ENCODE data around the gene MUC3A. TPM values are rescaled to one million over a fixed set of nuclear protein-coding genes. Genes with fewer than 3 reads are reported as not detected.
A peak's percentile ranks its signal among the peaks of the same experiment; 100 is the strongest.

Gene MUC3A
- total RNA-seq, 2 donors from 2014 or later: 28.8 to 46.0 TPM

- peak; percentile 85 for DNase-seq (ENCODE audit: low spot score)
- WGBS: 3% methylated on average over 56 of the region's 58 CpGs
- Histone ChIP-seq H3K27ac (peak overlapping the region in 1 of 2 donors; percentile 36), H3K4me3 (peak overlapping the region; percentile 23 to 35), H3K4me1 (replicated peaks) (peaks cover 9% of the 10 kb centered on the region), H3K9me3 (no peaks in the 10 kb centered on the region), H3K36me3 (no peaks in the 10 kb centered on the region), H3K27me3 (replicated peaks; ENCODE audit: insufficient read depth) (peaks cover 25% of the 10 kb centered on the region)
- intact Hi-C loops (cut with DNase I): loop anchor here (5.0 kb wide), 1 partner anchor 91 kb away; no protein-coding TSS in a partner anchor
- peak; percentile 83 to 97 (median 89) for TF ChIP-seq CTCF (IDR thresholded peaks at IDR 0.05)
- TF ChIP-seq POLR2AphosphoS5 (IDR thresholded peaks at IDR 0.05): peak; percentile 30
- peak; percentile 59 for TF ChIP-seq POLR2A (IDR thresholded peaks at IDR 0.05)
Measured at GRCh38 chr7:100965723-100966541, 16.6 kb downstream of the MUC3A start.

GRCh38 chr7:100966542-100967291 is 17.4 kb downstream of the MUC3A start:
- DNase-seq (ENCODE audit: low spot score): no peak
- intact Hi-C loops (cut with DNase I): loop anchor here (5.0 kb wide), 1 partner anchor 91 kb away; no protein-coding TSS in a partner anchor
- no peaks in the 10 kb centered on the region for H3K9me3 ChIP-seq
- H3K4me3 ChIP-seq: peak overlapping the region; percentile 23 to 35
- TF ChIP-seq POLR2AphosphoS5 (IDR thresholded peaks at IDR 0.05): no peak
- TF ChIP-seq POLR2A (IDR thresholded peaks at IDR 0.05): peak; percentile 1
- H3K27me3 ChIP-seq (replicated peaks; ENCODE audit: insufficient read depth): peaks cover 25% of the 10 kb centered on the region
- H3K36me3 ChIP-seq: no peaks in the 10 kb centered on the region
- H3K27ac ChIP-seq: peak overlapping the region; percentile 8 to 36
- H3K4me1 ChIP-seq (replicated peaks): peaks cover 9% of the 10 kb centered on the region
- 10% methylated on average over 40 of the region's 40 CpGs for whole genome bisulfite sequencing

- no peaks in the 10 kb centered on the region for H3K9me3 ChIP-seq
- H3K4me3 ChIP-seq: peak overlapping the region; percentile 23 to 35
- DNase-seq (ENCODE audit: low spot score): no peak
- peaks cover 9% of the 10 kb centered on the region for H3K4me1 ChIP-seq (replicated peaks)
- no peaks in the 10 kb centered on the region for H3K36me3 ChIP-seq
- TF ChIP-seq POLR2A (IDR thresholded peaks at IDR 0.05) (no peak), CTCF (IDR thresholded peaks at IDR 0.05) (no peak), POLR2AphosphoS5 (IDR thresholded peaks at IDR 0.05) (no peak)
- WGBS: 45% methylated on average over 13 of the region's 13 CpGs
- H3K27me3 ChIP-seq (replicated peaks; ENCODE audit: insufficient read depth): peaks cover 25% of the 10 kb centered on the region
- peak overlapping the region in 1 of 2 donors; percentile 36 for H3K27ac ChIP-seq
- intact Hi-C loops (cut with DNase I): loop anchor here (5.0 kb wide), 1 partner anchor 90 kb away; no protein-coding TSS in a partner anchor
Measured at GRCh38 chr7:100967292-100967863, 18.0 kb downstream of the MUC3A start.

GRCh38 chr7:100968031-100968430 is 18.7 kb downstream of the MUC3A start:
- DNase-seq (ENCODE audit: low spot score): peak; percentile 51
- peaks cover 25% of the 10 kb centered on the region for H3K27me3 ChIP-seq (replicated peaks; ENCODE audit: insufficient read depth)
- TF ChIP-seq POLR2A (IDR thresholded peaks at IDR 0.05) (no peak), CTCF (IDR thresholded peaks at IDR 0.05) (no peak)
- H3K27ac ChIP-seq: no peak overlapping the region
- no peak overlapping the region for H3K4me3 ChIP-seq
- no peaks in the 10 kb centered on the region for H3K36me3 ChIP-seq
- intact Hi-C loops (cut with DNase I): loop anchor here (5.0 kb wide), 1 partner anchor 89 kb away; no protein-coding TSS in a partner anchor
- H3K4me1 ChIP-seq (replicated peaks): peaks cover 9% of the 10 kb centered on the region
- 7% methylated on average over 6 of the region's 6 CpGs for WGBS
- H3K9me3 ChIP-seq: no peaks in the 10 kb centered on the region

- Histone ChIP-seq H3K27me3 (replicated peaks; ENCODE audit: insufficient read depth) (peaks cover 21% of the 10 kb centered on the region), H3K9me3 (no peaks in the 10 kb centered on the region), H3K4me1 (replicated peaks) (peaks cover 9% of the 10 kb centered on the region), H3K27ac (no peak overlapping the region), H3K4me3 (no peak overlapping the region), H3K36me3 (no peaks in the 10 kb centered on the region)
- intact Hi-C loops (cut with DNase I): loop anchor here (5.0 kb wide), 1 partner anchor 89 kb away; no protein-coding TSS in a partner anchor
- no peak for DNase-seq (ENCODE audit: low spot score)
- 12% methylated on average over 3 of the region's 3 CpGs for WGBS
- TF ChIP-seq POLR2A (IDR thresholded peaks at IDR 0.05): no peak
- no peak for TF ChIP-seq POLR2AphosphoS5 (IDR thresholded peaks at IDR 0.05)
- TF ChIP-seq CTCF (IDR thresholded peaks at IDR 0.05): no peak
Measured at GRCh38 chr7:100968650-100969049, 19.3 kb downstream of the MUC3A start.

Measured in prostate gland (tissue), 2 donors.